A673 (cell line): Measurements from ENCODE around the gene CAMK4.

Experiments
- EZH2 ChIP-seq: fragments of 200-600 bp; sonication (generic); IDR thresholded peaks from 2 replicates; pipeline ENCODE4 v1.6.1; 2017; ENCODE audit warnings: borderline replicate concordance, low read depth, mild to moderate bottlenecking, mixed read lengths, antibody characterized with exemption, low read length; ENCODE audit not compliant: poor library complexity, severe bottlenecking
- TF ChIP-seq, protein P1 (sequence below): fragments of 300-800, 200-600 bp; sonication (generic); conservative IDR thresholded peaks from 2 replicates; pipeline ENCODE4 v1.5.1; 2017; ENCODE audit warnings: low read depth, mild to moderate bottlenecking, antibody characterized with exemption, low read length, moderate library complexity, mixed read lengths

DNA sequence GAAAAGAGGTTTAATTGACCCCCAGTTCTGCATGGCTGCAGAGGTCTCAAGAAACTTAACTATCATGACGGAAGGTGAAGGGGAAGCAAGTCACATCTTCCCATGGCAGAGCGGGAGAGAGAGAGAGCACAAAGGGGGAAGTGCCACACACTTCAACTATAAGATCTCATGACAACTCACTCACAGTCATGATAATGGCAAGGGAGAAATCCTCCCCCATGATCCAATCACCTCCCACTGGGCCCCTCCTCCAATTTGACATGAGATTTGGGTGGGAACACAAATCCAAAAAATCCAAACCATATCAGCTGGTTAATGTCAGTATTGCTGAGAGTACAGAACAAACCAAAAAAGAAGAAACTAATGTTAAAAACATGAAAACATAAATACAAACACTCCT lies 168.0 kb downstream of the CAMK4 start:
- TF ChIP-seq, protein P1, sequence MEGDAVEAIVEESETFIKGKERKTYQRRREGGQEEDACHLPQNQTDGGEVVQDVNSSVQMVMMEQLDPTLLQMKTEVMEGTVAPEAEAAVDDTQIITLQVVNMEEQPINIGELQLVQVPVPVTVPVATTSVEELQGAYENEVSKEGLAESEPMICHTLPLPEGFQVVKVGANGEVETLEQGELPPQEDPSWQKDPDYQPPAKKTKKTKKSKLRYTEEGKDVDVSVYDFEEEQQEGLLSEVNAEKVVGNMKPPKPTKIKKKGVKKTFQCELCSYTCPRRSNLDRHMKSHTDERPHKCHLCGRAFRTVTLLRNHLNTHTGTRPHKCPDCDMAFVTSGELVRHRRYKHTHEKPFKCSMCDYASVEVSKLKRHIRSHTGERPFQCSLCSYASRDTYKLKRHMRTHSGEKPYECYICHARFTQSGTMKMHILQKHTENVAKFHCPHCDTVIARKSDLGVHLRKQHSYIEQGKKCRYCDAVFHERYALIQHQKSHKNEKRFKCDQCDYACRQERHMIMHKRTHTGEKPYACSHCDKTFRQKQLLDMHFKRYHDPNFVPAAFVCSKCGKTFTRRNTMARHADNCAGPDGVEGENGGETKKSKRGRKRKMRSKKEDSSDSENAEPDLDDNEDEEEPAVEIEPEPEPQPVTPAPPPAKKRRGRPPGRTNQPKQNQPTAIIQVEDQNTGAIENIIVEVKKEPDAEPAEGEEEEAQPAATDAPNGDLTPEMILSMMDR, result no peak
- TF ChIP-seq EZH2, result no peak
